ENCODE results near the gene PALM.
"Not testable (repeated sequence)": the region's sequence is repeated elsewhere in the genome, so short reads cannot be mapped to it uniquely, and the experiment has no call there.

Gene PALM

DNA sequence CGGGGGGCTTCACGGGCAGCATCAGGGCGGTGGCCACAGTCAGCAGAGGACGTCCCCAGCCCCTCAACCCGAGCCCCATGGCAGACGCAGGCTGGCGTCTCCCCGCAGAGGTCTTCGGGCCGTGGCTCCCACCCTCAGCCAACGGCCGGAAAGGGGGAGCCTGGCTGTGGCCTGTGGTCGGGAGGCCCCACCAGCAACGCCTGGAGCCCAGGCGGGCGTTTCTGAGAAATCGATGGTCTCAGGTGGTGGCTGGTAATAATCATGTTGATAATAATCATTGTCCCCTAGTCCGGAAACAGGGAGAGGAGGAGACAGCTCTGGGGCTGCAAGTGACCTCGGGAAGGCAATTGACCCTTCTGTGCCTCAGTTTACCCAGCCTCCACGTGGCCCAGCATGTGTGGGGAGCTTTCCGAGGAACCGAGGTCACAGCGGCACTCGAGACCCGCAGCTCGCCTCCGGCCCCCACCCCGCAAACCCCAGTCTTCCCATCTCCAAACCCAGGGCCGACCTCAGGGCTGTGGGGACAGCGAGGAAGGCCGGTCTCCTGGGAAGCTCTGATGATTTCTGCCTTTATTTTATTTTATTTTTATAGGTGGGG is 13.3 kb upstream of the PALM start, which contains the start of gene PRSS57:
PRSS57 (minus strand) TSS at position 101 of the 598 bp plus-strand sequence; CDS start at position 79, 22 bp downstream.
- Histone ChIP-seq H3K4me1 (ENCODE audit: control extremely low read depth in 1 of 4, control insufficient read depth in 4 of 4, insufficient read depth in 4 of 4, low read length in 3 of 4) (peaks cover 0 to 56% (median 47%) of the 10 kb centered on the region in 4 experiments), H3K4me3 (ENCODE audit: control insufficient read depth in 1 of 7, extremely low read depth in 1 of 7, insufficient read depth in 4 of 7, low read depth in 2 of 7, low read length in 6 of 7) (peak within 1 kb of the TSS; percentile 69 to 92 (median 84)), H3K27ac (ENCODE audit: insufficient read depth in 1 of 2, low read depth in 1 of 2, low read length in 2 of 2, poor library complexity in 1 of 2, severe bottlenecking in 2 of 2) (peak within 1 kb of the TSS; percentile 90 to 92), H3K36me3 (ENCODE audit: control insufficient read depth in 4 of 4, insufficient read depth in 4 of 4, low read length in 3 of 4) (peaks cover 0 to 15% (median 11%) of the 10 kb centered on the region in 4 experiments), H3K27me3 (replicated peaks in 2 of 5; ENCODE audit: control insufficient read depth in 4 of 5, insufficient read depth in 5 of 5, low read length in 4 of 5) (no peaks in the 10 kb centered on the region), H3K9me3 (ENCODE audit: control extremely low read depth in 1 of 5, control insufficient read depth in 4 of 5, insufficient read depth in 2 of 5, low read depth in 1 of 5, low read length in 4 of 5) (no peaks in the 10 kb centered on the region)
- DNase-seq, result peak; percentile 43 to 80 (median 74)
- 3% methylated on average over 24 of the region's 31 CpGs for WGBS (ENCODE audit: insufficient coverage)
- ChIA-PET CTCF (interaction anchor here (1.2 to 1.4 kb wide), 2 partner anchors 14 to 16 kb away, joined by 3 to 4 read pairs; no protein-coding TSS in a partner anchor), POLR2A (interaction anchor here (0.6 to 1.7 kb wide), 3 partner anchors 8 to 89 kb away, joined by 3 to 8 read pairs (median 7); no protein-coding TSS in a partner anchor)

DNA sequence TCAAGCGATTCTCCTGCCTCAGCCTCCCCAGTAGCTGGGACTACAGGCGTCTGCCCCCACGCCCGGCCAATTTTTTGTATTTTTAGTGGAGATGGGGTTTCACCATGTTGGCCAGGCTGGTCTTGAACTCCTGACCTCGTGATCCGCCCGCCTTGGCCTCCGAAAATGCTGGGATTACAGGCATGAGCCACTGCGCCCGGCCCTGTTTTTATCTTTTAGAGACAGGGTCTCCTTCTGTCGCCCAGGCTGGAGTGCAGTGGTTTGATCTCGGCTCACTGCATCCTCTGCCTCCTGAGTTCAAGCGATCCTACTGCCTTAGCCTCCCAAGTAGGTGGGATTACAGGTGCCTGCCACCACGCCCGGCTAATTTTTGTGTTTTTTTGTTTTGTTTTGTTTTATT is 10.2 kb upstream of the PALM start:
- Histone ChIP-seq H3K4me3 (ENCODE audit: control insufficient read depth in 1 of 7, extremely low read depth in 1 of 7, insufficient read depth in 4 of 7, low read depth in 2 of 7, low read length in 6 of 7) (peak overlapping the region in 2 of 7 experiments; percentile 50 to 70), H3K4me1 (ENCODE audit: control extremely low read depth in 1 of 4, control insufficient read depth in 4 of 4, insufficient read depth in 4 of 4, low read length in 3 of 4) (peaks cover 0 to 67% (median 53%) of the 10 kb centered on the region in 4 experiments)
- WGBS (ENCODE audit: insufficient coverage), result 78% methylated on average over 9 of the region's 15 CpGs
- H3K27ac ChIP-seq (ENCODE audit: insufficient read depth in 1 of 2, low read depth in 1 of 2, low read length in 2 of 2, poor library complexity in 1 of 2, severe bottlenecking in 2 of 2); POLR2A ChIA-PET; H3K9me3 ChIP-seq (ENCODE audit: control extremely low read depth in 1 of 5, control insufficient read depth in 4 of 5, insufficient read depth in 2 of 5, low read depth in 1 of 5, low read length in 4 of 5); H3K27me3 ChIP-seq (replicated peaks in 2 of 5; ENCODE audit: control insufficient read depth in 4 of 5, insufficient read depth in 5 of 5, low read length in 4 of 5); H3K36me3 ChIP-seq (ENCODE audit: control insufficient read depth in 4 of 4, insufficient read depth in 4 of 4, low read length in 3 of 4): not testable (repeated sequence)
- peak in 1 of 3 donors; percentile 46 for DNase-seq
- CTCF ChIA-PET, result interaction anchor here (0.9 to 1.6 kb wide), 4 partner anchors 8 to 39 kb away, joined by 3 to 4 read pairs (median 3); no protein-coding TSS in a partner anchor

DNA sequence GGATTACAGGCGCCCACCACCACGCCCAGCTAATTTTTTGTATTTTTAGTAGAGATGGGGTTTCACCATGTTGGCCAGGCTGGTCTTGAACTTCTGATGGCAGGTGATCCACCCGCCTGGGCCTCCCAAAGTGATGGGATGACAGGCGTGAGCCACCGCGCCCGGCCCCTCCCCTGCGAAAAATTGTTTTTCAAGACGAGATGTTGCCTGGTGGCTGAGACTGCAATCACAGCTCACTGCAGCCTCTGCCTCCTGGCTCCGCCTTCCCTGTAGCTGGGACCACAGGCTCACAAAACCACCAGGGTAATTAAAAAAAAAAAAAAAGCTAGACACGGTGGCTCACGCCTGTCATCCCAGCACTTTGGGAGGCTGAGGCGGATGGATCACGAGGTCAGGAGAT is 8.8 kb upstream of the PALM start:
- not testable (repeated sequence) for H3K27ac ChIP-seq (ENCODE audit: insufficient read depth in 1 of 2, low read depth in 1 of 2, low read length in 2 of 2, poor library complexity in 1 of 2, severe bottlenecking in 2 of 2); H3K36me3 ChIP-seq (ENCODE audit: control insufficient read depth in 4 of 4, insufficient read depth in 4 of 4, low read length in 3 of 4); H3K27me3 ChIP-seq (replicated peaks in 2 of 5; ENCODE audit: control insufficient read depth in 4 of 5, insufficient read depth in 5 of 5, low read length in 4 of 5); H3K9me3 ChIP-seq (ENCODE audit: control extremely low read depth in 1 of 5, control insufficient read depth in 4 of 5, insufficient read depth in 2 of 5, low read depth in 1 of 5, low read length in 4 of 5); H3K4me3 ChIP-seq (ENCODE audit: control insufficient read depth in 1 of 7, extremely low read depth in 1 of 7, insufficient read depth in 4 of 7, low read depth in 2 of 7, low read length in 6 of 7)
- ChIA-PET CTCF (interaction anchor here (1.0 to 1.6 kb wide), 3 partner anchors 31 to 38 kb away, joined by 3 to 4 read pairs (median 3); partner anchors contain the start of gene RNF126), POLR2A (interaction anchor here (1.0 to 1.6 kb wide), 5 partner anchors 13 to 37 kb away, joined by 4 to 9 read pairs (median 4); partner anchors contain the start of gene RNF126)
- H3K4me1 ChIP-seq (ENCODE audit: control extremely low read depth in 1 of 4, control insufficient read depth in 4 of 4, insufficient read depth in 4 of 4, low read length in 3 of 4), result peaks cover 0 to 63% (median 56%) of the 10 kb centered on the region in 4 experiments
- DNase-seq, result peak; percentile 78 to 91 (median 90)
- WGBS (ENCODE audit: insufficient coverage), result 55% methylated on average over 8 of the region's 14 CpGs

DNA sequence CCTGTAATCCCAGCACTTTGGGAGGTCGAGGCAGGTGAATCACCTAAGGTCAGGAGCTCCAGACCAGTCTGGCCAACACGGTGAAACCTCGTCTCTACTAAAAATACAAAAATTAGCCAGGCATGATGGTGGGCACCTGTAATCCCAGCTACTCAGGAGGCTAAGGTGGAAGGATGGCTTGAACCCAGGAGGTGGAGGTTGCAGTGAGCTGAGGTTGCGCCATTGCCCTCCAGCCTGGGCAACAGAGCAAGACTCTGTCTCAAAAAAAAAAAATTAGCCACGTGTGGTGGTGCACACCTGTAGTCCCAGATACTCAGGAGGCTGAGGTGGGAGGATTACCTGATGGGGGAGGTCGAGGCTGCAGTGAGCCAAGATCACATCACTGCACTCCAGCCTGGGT is 5.9 kb upstream of the PALM start:
- POLR2A ChIA-PET, result interaction anchor here (0.6 to 2.7 kb wide), 6 partner anchors 7 to 34 kb away, joined by 3 to 20 read pairs (median 6); partner anchors contain the start of gene PRSS57
- CTCF ChIA-PET, result interaction anchor here (0.7 to 2.2 kb wide), 5 partner anchors 14 to 33 kb away, joined by 3 to 13 read pairs (median 6); no protein-coding TSS in a partner anchor

DNA sequence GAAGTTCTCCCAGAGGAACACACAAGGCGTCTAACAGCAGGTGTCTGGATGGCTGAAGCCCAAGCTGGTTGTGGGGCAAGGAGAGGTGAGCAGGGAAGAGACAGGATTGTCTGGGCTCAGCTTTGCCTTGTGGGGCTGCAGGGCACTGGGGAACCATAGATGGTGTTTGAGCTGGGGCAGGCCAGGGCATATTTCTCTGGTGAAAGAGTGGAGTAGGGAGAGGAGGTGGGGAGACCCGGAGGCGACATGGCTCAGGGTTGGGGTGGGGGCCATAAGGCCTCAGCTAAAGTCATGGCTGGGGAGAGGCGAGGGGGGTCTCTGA is 5.4 kb upstream of the PALM start:
- H3K27me3 ChIP-seq (replicated peaks in 2 of 5; ENCODE audit: control insufficient read depth in 4 of 5, insufficient read depth in 5 of 5, low read length in 4 of 5), result no peaks in the 10 kb centered on the region
- H3K9me3 ChIP-seq (ENCODE audit: control extremely low read depth in 1 of 5, control insufficient read depth in 4 of 5, insufficient read depth in 2 of 5, low read depth in 1 of 5, low read length in 4 of 5), result peaks cover 0 to 2% (median 0%) of the 10 kb centered on the region in 5 experiments
- H3K36me3 ChIP-seq (ENCODE audit: control insufficient read depth in 4 of 4, insufficient read depth in 4 of 4, low read length in 3 of 4), result no peaks in the 10 kb centered on the region
- ChIA-PET CTCF (interaction anchor here (0.6 to 2.2 kb wide), 8 partner anchors 14 to 364 kb away, joined by 3 to 13 read pairs (median 5); partner anchors contain the start of gene ARHGAP45), POLR2A (interaction anchor here (0.6 to 2.7 kb wide), 6 partner anchors 8 to 31 kb away, joined by 3 to 20 read pairs (median 6); partner anchors contain the start of gene PRSS57)
- H3K4me1 ChIP-seq (ENCODE audit: control extremely low read depth in 1 of 4, control insufficient read depth in 4 of 4, insufficient read depth in 4 of 4, low read length in 3 of 4), result peaks cover 0 to 45% (median 38%) of the 10 kb centered on the region in 4 experiments
- WGBS (ENCODE audit: insufficient coverage), result 17% methylated on average over 2 of the region's 4 CpGs
- peak overlapping the region; percentile 43 to 84 (median 67) for H3K4me3 ChIP-seq (ENCODE audit: control insufficient read depth in 1 of 7, extremely low read depth in 1 of 7, insufficient read depth in 4 of 7, low read depth in 2 of 7, low read length in 6 of 7)
- peak overlapping the region in 1 of 2 experiments; percentile 76 for H3K27ac ChIP-seq (ENCODE audit: insufficient read depth in 1 of 2, low read depth in 1 of 2, low read length in 2 of 2, poor library complexity in 1 of 2, severe bottlenecking in 2 of 2)
- no peak for DNase-seq

More for the DNA sequence above, 5.9 kb upstream of the PALM start:
- Histone ChIP-seq H3K4me3 (ENCODE audit: control insufficient read depth in 1 of 7, extremely low read depth in 1 of 7, insufficient read depth in 4 of 7, low read depth in 2 of 7, low read length in 6 of 7) (peak overlapping the region; percentile 43 to 84 (median 67)), H3K4me1 (ENCODE audit: control extremely low read depth in 1 of 4, control insufficient read depth in 4 of 4, insufficient read depth in 4 of 4, low read length in 3 of 4) (peaks cover 0 to 45% (median 37%) of the 10 kb centered on the region in 4 experiments), H3K27ac (ENCODE audit: insufficient read depth in 1 of 2, low read depth in 1 of 2, low read length in 2 of 2, poor library complexity in 1 of 2, severe bottlenecking in 2 of 2) (peak overlapping the region in 1 of 2 experiments; percentile 76)
- H3K36me3 ChIP-seq (ENCODE audit: control insufficient read depth in 4 of 4, insufficient read depth in 4 of 4, low read length in 3 of 4); H3K27me3 ChIP-seq (replicated peaks in 2 of 5; ENCODE audit: control insufficient read depth in 4 of 5, insufficient read depth in 5 of 5, low read length in 4 of 5); DNase-seq; H3K9me3 ChIP-seq (ENCODE audit: control extremely low read depth in 1 of 5, control insufficient read depth in 4 of 5, insufficient read depth in 2 of 5, low read depth in 1 of 5, low read length in 4 of 5): not testable (repeated sequence)
- 59% methylated on average over 3 of the region's 6 CpGs for WGBS (ENCODE audit: insufficient coverage)

DNA sequence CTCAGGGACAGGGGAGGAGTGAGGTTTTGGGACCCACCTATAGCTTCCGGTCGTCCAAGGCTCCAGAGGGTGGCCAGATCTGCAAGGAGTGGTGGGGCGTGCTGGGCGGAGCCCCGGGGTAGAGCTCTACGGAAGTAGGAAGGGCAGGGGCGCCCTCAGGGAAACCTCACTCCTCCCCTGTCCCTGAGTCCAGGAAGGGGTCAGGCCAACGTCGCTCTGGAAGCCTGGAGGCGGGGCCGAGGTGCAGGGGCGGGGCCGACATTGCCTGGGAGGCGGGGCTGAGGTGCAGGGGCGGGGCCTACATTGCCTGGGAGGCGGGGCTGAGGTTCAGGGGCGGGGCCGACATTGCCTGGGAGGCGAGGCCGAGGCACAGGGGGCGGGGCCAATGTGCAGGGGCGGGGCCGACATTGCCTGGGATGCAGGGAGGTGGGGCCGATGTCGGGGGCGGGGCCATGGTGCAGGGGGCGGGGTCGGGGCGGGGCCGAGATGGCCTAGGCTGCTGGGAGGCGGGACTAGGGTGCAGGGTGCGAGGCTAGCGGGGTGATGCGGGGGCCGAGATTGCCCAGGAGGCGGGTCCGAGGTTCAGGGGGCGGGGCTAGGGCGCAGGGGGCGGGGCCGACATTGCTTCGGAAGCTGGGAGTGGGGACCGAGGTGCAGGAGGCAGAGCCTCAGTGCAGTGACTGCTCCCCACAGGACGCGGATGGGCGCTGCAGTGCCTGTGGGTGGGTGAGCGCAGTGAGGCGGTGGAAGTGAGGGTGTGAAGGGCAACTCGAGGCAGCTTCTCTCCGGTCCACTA is 4.9 kb upstream of the PALM start:
- POLR2A ChIA-PET, result interaction anchor here (0.6 to 2.7 kb wide), 9 partner anchors 8 to 131 kb away, joined by 3 to 20 read pairs (median 4); partner anchors contain the start of genes BSG and PRSS57
- 0% methylated on average over 20 of the region's 50 CpGs for WGBS (ENCODE audit: insufficient coverage)
- peak overlapping the region; percentile 43 to 84 (median 67) for H3K4me3 ChIP-seq (ENCODE audit: control insufficient read depth in 1 of 7, extremely low read depth in 1 of 7, insufficient read depth in 4 of 7, low read depth in 2 of 7, low read length in 6 of 7)
- no peaks in the 10 kb centered on the region for H3K27me3 ChIP-seq (replicated peaks in 2 of 5; ENCODE audit: control insufficient read depth in 4 of 5, insufficient read depth in 5 of 5, low read length in 4 of 5)
- DNase-seq, result peak; percentile 91 to 96 (median 95)
- no peaks in the 10 kb centered on the region for H3K36me3 ChIP-seq (ENCODE audit: control insufficient read depth in 4 of 4, insufficient read depth in 4 of 4, low read length in 3 of 4)
- peaks cover 0 to 44% (median 37%) of the 10 kb centered on the region in 4 experiments for H3K4me1 ChIP-seq (ENCODE audit: control extremely low read depth in 1 of 4, control insufficient read depth in 4 of 4, insufficient read depth in 4 of 4, low read length in 3 of 4)
- peaks cover 0 to 2% (median 0%) of the 10 kb centered on the region in 5 experiments for H3K9me3 ChIP-seq (ENCODE audit: control extremely low read depth in 1 of 5, control insufficient read depth in 4 of 5, insufficient read depth in 2 of 5, low read depth in 1 of 5, low read length in 4 of 5)
- CTCF ChIA-PET, result interaction anchor here (0.6 to 2.2 kb wide), 13 partner anchors 13 to 363 kb away, joined by 3 to 13 read pairs (median 5); partner anchors contain the start of gene ARHGAP45
- peak overlapping the region in 1 of 2 experiments; percentile 76 for H3K27ac ChIP-seq (ENCODE audit: insufficient read depth in 1 of 2, low read depth in 1 of 2, low read length in 2 of 2, poor library complexity in 1 of 2, severe bottlenecking in 2 of 2)
